GM19238 (cell line): Measurements from ENCODE around the gene LPO.

Experiments used
- DNase-seq: peaks from one replicate; pipeline ENCODE4 v3.0.0; 2011; ENCODE audit warnings: low spot score; ENCODE audit not compliant: insufficient read length

Gene LPO

GRCh38 chr17:58229384-58229783 is 9.0 kb upstream of the LPO start:
- DNase-seq: no peak

- DNase-seq: no peak
These were observed 8.5 kb upstream of the LPO start for GRCh38 chr17:58229881-58230280.

- no peak for DNase-seq
These were observed 6.7 kb upstream of the LPO start for GRCh38 chr17:58231641-58232040.

- peak; percentile 40 for DNase-seq
These were observed 5.7 kb upstream of the LPO start for GRCh38 chr17:58232707-58233156.

- DNase-seq: peak; percentile 45
These were observed 4.8 kb upstream of the LPO start for GRCh38 chr17:58233543-58233942.

- no peak for DNase-seq
These were observed 3.9 kb upstream of the LPO start for GRCh38 chr17:58234512-58234911.

GRCh38 chr17:58235821-58236220 is 2.6 kb upstream of the LPO start:
- no peak for DNase-seq

- DNase-seq: no peak
These were observed 2.0 kb upstream of the LPO start for GRCh38 chr17:58236394-58236793.

- no peak for DNase-seq
These were observed 1.6 kb downstream of the LPO start for GRCh38 chr17:58239987-58240386.

GRCh38 chr17:58242171-58242784 is 3.9 kb downstream of the LPO start:
- no peak for DNase-seq

GRCh38 chr17:58244963-58245362 is 6.6 kb downstream of the LPO start:
- DNase-seq: no peak

- no peak for DNase-seq
These were observed 7.2 kb downstream of the LPO start for GRCh38 chr17:58245428-58246103.

GRCh38 chr17:58246104-58246740 is 7.8 kb downstream of the LPO start:
- DNase-seq: no peak

GRCh38 chr17:58246781-58247180 is 8.4 kb downstream of the LPO start:
- DNase-seq: no peak

GRCh38 chr17:58247511-58248363 is 9.4 kb downstream of the LPO start:
- DNase-seq: no peak

- DNase-seq: no peak
These were observed 10.5 kb downstream of the LPO start for GRCh38 chr17:58248955-58249269.

- peak; percentile 88 for DNase-seq
These were observed 11.1 kb downstream of the LPO start for GRCh38 chr17:58249270-58250133.

- no peak for DNase-seq
These were observed 12.1 kb downstream of the LPO start for GRCh38 chr17:58250344-58251011.

- no peak for DNase-seq
These were observed 13.8 kb downstream of the LPO start for GRCh38 chr17:58252141-58252540.

GRCh38 chr17:58253082-58253481 is 14.7 kb downstream of the LPO start:
- DNase-seq: no peak
